Hematopoietic multipotent progenitor cell treated with erythropoietin and hydrocortisone succinate and interleukin-3 and kit ligand, for 8 days (in vitro differentiated cells): ENCODE measurements around the gene TMEM203.

Experiments used
- DNase-seq: peaks from one replicate; pipeline ENCODE4 v3.0.0-alpha.2; 2015

TMEM203 gene

DNA sequence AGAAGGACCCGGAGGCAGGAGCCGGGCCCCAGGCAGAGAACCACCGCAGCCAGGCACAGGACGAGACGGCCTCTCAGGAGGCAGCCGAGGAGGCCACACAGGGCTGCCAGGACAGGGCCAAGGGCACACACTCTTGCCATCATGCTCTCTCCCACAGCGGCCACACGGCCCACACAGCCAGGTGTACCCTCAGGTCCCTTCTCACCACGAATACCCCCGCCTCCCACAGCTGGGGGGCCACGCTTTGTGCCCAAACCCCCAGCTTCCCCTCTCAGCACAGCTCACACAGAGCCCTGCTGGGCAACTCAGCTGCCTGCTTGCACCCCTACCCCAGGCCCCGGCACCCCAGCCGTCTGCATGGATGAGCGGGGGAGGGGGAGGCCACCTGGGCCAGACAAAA, 11.7 kb downstream of the TMEM203 start:
- no peak for DNase-seq

DNA sequence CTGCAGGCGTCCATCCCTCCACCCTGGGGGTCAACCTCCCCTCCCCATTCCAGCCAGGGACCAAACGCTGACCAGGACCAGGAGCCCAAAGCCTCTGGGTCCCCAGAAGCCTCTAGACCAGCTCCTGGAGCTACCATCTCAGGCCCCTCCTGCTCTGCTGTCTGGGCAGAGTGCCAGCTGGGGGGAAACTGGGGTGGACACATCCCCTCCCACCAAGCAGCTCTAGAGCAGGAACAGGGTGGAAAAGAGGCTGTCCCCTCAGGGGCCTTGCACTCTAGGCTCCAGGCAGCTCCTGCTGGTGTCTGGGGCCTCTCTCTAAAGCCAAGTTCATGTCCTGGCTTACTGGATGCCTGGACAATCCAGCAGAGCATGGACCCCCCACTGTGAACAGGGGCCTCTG, 12.6 kb downstream of the TMEM203 start:
- no peak for DNase-seq

DNA sequence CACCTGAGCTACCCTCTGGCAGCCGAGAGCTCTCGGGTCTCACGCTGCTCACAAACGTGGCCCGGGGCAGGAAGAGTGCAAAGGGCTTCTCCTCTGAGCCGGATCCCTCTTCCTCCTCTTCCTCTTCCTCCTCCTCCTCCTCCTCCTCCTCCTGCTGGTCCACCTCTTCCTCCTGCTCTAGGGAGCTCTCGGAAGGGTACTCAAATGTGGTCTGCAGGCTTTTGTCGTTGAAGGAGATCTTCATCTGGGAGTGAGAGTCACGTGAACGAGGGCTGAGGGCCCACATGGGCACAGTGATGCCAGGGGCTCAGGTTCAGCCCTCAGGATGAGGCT, 13.0 kb downstream of the TMEM203 start:
- no peak for DNase-seq

DNA sequence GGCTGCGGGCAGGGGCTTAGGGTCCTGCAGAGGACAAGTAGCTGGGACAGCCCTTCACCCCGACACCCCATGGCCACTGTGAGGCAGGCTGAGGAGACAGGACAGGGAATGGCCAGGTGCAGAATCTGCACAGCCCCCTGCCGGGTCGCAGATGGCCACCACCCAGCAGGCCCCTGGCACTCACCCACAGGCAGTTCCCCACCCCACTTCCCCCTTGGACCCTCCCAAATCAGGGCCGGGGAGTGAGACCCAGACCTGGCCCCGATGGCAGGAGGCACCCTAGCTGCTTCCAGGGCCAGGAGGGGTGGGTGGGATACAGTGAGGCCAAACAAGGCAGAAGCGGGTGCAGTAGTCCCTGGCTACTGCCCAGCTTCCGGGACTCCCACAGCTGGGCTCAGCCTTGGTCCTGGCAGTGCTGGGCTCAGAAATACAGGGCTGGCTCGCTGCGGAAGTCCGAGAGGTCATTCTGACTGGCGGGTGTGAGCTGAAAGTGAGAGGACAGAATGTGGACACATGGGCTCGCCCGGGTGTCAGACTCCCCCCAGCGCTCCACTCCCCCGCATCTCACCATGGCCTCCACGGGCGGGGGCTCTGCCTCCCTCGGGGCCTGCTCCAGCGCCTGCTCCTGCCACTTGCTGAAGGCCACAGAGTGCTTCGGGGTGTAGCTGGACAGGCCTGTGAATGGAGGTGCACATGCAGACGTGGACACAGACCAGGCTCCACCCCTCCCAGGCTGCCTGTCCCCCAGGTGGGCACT, 13.6 kb downstream of the TMEM203 start:
- DNase-seq = no peak

DNA sequence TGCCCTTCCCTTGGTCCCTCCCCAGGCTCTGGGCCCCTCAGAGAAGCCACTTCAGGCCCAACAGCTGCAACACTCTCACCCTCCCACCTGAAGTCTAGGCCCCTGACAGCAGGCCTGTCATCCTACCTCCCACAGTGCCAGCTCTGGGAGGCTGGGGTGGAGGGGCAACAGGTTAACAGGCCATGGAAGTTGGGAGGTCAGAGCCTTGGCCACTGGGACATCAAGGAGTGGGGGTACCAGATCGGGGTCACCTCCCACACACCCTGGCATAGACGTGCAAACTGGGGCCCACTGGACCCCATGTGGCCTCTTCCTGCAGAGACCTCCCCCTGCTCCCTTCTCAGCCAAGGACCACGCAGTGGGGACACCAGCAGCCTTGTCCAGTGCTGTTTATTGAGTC, 14.2 kb downstream of the TMEM203 start:
- no peak for DNase-seq

DNA sequence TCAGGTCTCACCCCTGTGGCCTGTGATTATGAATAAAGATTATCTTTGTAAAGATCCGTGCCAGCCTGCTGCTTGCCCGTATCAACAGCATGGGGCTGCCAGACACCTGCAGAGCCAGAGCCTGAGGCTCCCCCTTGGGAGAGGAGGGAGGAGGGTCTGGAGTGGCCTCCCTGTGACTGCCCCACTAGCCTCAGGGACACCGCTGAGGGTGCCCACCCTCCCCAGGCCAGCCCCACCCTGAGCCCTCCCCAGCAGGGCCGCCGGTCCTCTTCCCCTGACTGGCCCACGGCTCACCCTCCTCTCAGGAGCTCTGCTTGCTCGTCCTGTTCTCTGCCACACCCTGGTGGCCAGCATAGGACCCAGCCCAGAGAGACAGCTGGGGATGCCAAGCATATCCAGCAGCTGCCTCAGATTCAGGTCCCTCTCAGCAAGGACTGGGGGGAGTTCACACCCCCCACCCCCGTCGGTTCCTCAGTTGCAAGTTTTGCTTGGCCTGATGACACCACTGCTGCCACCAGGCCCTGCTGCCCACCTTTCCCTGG, 15.1 kb downstream of the TMEM203 start:
- no peak for DNase-seq

DNA sequence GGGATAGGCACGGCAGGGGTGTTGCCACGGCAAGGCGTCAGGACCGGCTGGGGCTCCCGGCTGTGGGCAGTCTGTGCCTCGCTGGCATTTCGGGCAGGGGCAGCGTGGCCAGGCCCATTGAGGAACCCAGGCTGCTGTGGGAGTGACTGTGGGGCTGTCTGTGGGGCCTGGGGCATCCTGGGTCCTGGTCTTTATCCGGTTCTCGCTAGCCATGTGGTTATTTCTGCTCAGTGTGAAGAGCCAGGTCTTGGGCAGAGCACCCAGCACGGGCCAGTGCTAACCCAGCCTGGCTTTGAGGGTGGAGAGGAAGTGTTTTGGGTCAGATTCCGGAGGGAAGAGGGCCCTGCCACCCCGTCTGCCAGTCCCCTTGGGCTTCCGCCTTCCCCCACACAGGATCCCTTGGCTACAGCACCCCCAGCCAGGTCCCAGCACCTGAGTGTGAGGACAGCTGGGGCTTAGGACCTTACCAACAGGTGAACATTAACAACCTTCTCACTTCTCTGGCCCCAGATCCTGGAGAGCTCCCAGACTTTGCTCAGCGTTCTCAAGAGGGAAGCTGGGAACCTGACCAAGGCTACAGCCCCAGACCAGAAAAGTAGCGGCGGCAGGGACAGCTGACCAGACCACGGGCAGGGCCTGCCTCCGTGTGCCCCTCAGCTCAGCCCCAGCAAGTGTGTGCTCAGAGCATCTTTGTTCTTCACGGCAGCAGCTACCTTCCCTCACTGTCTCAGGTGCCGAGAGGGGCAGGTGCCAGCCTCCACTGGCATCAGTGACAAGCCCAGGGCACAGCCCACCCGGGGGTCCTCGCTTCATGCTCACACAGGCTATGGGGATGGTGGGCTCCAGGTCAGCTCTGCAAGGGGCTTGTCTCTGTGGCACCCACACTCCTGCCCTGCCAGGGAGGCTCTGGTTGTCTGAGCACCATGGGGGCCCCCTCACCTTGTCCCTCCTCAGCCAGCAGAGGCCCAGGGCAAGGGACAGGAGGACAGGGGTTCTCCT, 15.9 kb downstream of the TMEM203 start:
- no peak for DNase-seq

DNA sequence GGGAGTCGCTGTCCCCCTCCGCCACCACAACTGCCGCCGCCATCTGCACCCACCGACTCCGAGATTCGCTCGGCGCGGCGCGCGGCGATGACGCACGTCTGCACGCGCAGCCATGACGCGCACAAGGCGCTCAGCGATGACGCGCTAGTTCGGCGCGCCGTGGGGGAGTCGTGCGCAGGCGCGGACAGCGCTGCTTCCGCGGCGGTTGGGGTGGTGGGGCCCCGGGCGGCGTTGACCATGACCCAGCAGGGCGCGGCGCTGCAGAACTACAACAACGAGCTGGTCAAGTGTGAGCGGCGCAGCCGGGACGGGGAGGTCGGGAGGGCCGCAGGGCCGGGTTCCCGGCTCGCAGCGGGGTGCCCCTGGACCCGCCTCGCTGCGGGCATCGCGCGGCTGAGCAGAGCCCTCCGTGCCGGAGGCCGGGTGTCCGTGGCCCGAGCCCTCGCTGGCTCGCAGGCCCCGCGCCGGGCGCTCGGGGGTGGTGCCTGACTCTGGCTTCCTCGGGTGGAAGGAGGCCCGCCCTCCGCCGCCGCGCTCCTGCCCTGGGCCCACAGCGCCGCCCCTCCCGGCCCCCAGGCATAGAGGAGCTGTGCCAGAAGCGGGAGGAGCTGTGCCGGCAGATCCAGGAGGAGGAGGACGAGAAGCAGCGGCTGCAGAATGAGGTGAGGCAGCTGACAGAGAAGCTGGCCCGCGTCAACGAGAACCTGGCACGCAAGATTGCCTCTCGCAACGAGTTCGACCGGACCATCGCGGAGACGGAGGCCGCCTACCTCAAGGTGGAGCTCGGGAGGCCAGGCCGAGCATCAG, 16.8 kb downstream of the TMEM203 start, which contains the start of the genes ANAPC2 and SSNA1:
TSS of gene ANAPC2 (minus strand) at position 71 of the 807 bp plus-strand sequence. CDS start at position 43, 28 bp downstream.
TSS of gene SSNA1 (plus strand) at position 187 of the 807 bp plus-strand sequence. CDS start at position 238, 51 bp downstream.
- peak; percentile 92 for DNase-seq

DNA sequence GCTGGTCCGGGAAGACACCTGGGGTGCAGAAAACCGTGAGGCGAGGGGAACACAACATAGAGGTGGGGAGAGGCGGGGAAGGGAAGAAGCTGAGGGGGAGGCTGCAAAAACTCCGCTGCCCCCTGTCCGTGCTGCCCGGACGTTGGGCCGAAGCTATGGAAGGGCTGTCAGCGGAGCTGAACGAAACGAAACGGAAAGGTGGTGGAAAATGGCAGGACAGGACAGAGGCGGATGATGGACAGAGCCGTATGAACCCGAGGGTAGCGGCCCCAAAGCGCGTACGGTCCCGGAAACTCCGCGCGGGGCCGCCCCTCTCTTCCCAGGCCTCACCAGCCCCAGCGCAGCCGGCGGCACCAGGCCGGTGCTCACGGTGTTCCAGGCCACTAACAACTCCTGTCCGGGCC, 17.4 kb downstream of the TMEM203 start:
- DNase-seq = no peak

DNA sequence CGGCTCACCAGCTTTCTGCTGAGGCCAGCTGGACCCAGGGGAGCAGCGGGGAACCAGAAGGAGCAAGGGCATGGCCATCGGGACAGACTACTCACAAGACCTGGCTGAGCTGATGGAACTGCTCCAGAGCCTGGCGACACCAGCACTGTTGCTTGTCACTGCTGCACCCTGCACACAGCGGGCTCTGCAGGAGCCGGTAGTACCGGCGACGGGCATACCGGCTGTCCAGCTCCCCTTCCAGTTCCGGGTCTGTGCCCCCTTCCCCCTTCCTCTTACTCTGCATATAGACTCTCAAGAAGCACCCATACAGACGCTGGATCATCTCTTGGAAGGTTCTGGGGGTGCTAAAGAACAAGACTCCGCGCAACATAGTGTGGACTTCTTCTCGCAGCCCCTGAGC, 18.1 kb downstream of the TMEM203 start:
- no peak for DNase-seq

DNA sequence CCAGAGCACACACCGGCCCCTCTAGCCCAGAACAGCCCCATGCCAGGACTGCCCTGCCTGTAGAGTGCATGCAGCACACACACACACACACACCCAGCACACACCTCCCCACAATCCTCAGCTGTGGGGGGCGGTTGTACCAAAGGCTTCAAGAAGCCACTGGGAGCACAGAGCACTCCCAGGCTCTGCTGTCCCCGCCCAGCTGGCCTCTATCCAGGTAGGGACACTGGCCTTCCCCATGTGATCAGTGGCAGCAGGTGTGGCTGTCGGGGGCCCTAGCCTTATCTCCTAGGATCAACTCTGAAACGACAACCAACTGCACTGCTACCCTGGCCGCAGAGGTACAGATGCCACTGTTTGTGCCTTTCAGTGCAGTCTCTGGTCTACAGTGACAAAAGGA, 19.1 kb downstream of the TMEM203 start:
- DNase-seq = peak; percentile 59

DNA sequence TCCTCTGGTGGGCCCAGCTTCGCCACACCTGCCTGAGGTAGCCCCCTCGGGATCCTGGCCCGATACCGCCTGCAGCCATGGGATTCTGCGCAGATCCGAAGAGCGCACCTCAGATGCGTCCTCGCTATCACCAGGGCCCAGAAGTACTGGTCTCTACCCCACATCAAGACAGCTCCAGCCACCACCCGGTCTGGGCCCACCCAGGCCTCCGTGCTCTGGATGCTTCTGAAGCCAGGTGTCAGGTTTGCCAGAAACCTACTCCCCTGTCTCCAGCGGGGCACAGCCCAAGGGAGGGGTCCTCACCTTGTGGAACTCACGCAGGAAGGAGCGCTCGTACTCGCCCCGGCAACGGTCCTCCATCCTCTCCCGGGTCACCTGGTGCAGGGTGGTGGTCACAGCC, 19.5 kb downstream of the TMEM203 start:
- DNase-seq = no peak

DNA sequence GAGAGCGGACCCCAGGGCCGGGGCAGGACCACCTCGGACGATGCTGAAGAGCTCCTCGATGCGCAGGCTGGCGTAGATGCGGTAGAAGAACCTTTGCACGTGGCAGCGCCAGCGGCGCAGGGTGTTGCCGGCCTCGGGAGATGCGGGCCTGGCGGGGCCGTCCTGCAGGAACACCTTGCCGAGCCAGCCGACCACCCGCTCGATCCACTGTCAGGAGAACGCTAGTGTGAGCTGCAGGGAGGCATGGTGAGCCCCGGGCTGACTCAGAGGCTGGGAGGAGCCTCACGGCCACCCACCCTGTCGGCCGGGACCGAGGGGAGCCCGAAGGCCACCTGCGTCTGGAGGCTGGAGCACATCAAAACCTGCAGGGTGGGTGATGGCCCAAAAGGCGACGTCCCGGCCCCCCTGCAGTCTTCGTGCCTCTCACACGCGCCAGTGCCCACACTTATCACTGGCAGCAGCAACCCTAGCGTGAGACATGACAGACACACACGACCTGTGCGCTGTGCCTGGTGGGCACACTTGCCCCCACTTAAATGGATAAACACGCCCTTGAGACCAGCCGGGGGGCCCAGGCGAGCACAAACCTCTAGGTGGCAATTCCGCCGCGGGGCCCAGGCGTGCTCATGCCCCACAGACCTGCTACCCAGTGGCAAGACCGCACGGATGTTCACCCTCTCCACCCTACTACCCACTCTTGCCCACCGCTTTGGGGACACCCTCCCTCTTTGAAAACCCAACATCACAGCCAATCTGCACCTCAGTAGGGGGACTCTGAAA, 20.4 kb downstream of the TMEM203 start:
- no peak for DNase-seq

DNA sequence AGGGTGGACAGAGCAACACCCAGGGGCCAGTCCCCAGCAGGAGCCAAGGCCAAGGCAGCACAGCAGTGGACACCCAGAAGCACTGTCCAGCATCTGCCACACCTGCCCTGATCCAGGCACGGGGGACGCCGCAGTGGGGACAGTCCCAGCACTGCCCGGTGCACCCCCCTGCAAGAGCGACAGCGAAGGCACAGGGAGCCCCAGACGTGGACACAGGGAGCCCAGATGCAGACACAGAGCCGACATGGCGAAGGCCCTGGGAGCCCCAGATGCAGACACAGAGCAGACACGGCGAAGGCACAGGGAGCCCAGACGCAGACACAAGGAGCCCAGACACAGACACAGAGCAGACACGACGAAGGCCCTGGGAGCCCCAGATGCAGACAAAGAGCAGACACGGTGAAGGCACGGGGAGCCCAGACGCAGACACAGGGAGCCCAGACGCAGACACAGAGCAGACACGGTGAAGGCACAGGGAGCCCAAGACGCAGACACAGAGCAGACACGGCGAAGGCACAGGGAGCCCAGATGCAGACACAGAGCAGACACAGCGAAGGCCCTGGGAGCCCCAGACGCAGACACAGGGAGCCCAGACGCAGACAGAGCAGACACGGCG, 21.4 kb downstream of the TMEM203 start:
- DNase-seq = no peak

DNA sequence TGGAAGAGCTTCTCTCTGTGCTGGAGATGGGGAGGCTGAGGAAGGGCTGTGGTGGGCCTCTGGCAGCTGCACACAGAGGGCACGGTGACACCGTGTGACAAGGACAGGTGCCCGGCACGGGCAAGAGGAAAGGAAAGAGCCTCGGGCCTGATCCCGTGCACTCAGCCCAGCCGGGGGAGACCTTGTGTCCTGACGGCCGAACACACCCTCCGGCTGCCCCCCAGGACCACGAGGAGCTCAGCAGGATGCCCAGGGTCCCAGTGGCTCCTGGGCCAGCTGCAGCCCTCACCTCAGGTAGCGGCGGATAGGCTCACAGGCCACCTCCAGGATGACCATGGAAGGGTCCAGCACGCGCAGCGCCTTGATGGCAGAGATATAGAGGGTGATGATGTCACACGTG, 22.6 kb downstream of the TMEM203 start:
- no peak for DNase-seq

DNA sequence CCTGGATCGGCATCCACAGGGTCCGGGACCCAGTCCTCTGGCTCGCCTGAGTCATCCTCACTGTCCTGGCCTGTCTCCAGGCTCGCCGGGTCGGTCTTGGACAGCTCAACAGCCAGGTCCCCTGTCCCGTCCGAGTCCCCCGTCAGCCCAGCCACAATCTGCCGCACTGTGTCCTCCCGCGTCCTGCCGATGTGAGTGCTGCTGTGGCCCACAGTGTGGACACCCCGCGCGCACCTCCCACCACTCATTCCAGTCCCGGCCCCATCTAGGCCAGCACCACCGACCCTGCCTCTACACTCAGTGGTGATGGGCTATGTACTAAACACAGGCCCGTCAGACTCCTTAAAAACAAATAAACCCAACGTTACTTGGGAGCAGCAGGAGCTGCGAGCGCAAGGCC, 23.8 kb downstream of the TMEM203 start:
- no peak for DNase-seq

DNA sequence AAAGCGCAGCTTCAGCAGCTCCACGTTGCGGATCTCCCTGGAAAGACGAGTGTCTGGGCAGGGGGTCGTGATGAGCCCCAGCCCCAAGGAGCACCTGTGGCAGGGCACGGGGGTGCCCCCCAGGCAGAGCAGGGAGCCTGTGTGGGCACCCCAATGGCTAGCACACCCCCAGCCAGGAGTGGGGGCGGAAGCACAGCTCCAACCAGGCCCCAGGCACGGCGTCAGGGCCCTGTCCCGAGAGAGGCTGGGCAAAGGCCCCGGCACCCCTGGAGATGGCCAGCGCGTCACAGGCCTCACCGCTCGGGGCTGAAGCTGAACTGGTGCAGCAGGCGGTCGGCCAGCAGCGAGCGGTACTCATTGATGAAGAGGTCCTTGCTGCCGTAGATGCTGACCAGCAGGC, 25.0 kb downstream of the TMEM203 start:
- DNase-seq = no peak

DNA sequence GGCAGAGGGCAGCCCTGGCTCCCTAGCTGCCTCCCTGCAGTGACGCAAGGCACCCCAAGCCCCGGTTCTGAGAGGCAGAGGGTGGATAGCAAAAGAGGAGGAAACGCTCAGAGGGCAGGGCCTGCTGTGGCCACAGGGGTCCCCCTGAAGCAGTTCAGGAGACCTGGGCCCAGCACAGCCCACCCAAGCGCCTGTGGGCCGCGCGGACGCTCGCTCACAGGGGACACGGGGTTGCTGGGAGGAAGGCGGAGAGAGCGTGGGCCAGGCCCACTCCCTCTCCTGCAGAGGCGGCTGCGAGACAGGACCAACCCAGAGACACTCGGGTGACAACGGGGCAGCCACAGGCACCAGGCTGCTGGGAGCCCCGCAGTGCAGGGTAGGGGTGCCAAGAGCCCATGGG, 25.7 kb downstream of the TMEM203 start:
- DNase-seq = no peak

DNA sequence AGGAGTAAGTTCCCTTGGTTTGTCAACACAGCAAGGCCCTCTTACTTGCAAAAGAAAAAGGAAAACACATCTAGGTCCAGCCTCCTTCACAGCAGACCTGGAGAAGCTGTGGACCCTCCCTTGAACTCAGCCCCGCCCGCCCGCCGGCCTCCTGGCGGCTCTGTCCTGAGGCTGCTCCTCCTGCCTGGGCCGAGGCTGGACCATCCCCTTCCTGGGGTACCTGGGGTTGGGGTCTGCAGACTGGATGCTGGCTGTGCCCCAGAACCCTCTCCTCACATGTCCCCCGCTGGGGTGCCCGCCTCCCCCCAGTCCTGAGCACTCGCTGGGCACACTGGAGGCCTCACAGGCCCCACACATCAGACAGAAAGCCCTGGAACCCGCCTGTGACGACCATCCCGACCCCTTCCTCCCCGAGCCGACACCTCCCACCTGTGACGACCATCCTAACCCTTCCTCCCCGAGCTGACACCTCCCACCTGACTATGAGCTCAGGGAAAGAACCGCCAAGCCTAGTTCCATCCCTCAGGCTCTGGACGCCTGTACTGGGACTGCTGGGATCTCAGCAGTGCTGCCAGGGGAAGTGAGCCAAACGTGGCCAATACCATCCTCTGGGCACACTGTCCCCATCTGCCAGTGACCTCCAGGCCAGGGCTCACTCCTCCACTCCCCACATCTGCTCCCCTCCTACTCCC, 26.4 kb downstream of the TMEM203 start:
- DNase-seq = no peak

DNA sequence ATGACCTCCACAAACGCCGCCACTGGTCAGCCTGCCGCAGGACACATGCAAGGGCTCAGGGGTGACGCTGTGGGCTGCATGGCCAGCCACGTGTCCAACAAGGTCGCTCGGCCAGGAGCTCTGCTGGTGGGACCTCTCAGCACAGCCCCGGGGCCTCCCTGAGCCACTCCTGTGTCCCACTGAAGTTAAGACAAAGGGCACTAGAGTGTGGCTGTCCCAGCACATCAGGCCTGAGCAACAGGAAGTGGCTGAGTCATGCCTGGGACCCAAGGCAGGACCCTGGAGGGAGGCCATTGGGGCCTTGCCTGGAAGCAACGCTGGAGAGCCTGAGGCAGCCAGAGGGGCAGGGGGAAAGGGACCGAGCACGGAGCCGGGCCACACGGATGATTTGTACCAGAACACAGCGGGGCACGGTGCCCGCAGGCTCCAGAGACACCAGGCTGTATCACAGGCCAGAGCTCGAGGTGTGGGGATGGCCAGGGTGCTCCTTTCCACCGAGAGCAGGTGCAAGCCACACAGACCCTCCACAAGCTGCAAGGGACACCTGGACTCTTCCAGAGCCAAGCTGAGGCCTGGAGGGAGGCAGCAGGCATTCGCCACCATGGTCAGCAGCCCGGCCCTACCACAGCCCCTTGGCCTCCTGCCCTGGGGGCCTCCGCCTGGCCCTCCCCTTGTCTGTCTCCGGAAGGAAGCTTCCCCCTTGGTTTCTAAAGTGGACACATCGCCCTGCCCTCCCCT, 27.1 kb downstream of the TMEM203 start:
- DNase-seq = no peak
